Smooth muscle cell (in vitro differentiated cells): Measurements from ENCODE around the gene SHCBP1. TPM values are rescaled to one million over a fixed set of nuclear protein-coding genes. Genes with fewer than 3 reads are reported as not detected.

Experiments used
- DNase-seq: peaks from one replicate; lab custom pipeline; 2025; ENCODE audit not compliant: unreplicated experiment; lab: John Stamatoyannopoulos, UW
- H2AFZ ChIP-seq: fragments of 200-600 bp; sonication (generic); 2 replicates; pipeline ENCODE4 v1.6.0; 2016; ENCODE audit warnings: antibody characterized with exemption, low read depth, mild to moderate bottlenecking
- H3F3A ChIP-seq: fragments of 200-600 bp; sonication (generic); 2 replicates; pipeline ENCODE4 v1.6.0; 2017; ENCODE audit warnings: antibody characterized with exemption, low read depth
- H3K27ac ChIP-seq: fragments of 200-600 bp; sonication (generic); 2 replicates; pipeline ENCODE4 v1.5.1; 2016; ENCODE audit warnings: low read depth, mild to moderate bottlenecking
- H3K27me3 ChIP-seq: fragments of 200-600 bp; sonication (generic); 2 replicates; pipeline ENCODE4 v1.6.1; 2016; ENCODE audit warnings: low read depth, mild to moderate bottlenecking
- H3K36me3 ChIP-seq: fragments of 200-600 bp; sonication (generic); 2 replicates; pipeline ENCODE4 v1.5.1; 2016; ENCODE audit warnings: low read depth
- H3K4me1 ChIP-seq: fragments of 200-600 bp; sonication (generic); 2 replicates; pipeline ENCODE4 v1.5.1; 2016; ENCODE audit warnings: low read depth
- H3K4me2 ChIP-seq: fragments of 200-600 bp; sonication (generic); 2 replicates; pipeline ENCODE4 v1.6.0; 2016; ENCODE audit warnings: mild to moderate bottlenecking
- H3K4me3 ChIP-seq: fragments of 200-600 bp; sonication (generic); 2 replicates; pipeline ENCODE4 v1.5.1; 2016; ENCODE audit warnings: mild to moderate bottlenecking
- H3K79me2 ChIP-seq: fragments of 200-600 bp; sonication (generic); 2 replicates; pipeline ENCODE4 v1.6.0; 2016; ENCODE audit warnings: low read depth, mild to moderate bottlenecking
- H3K9ac ChIP-seq: fragments of 200-600 bp; sonication (generic); 2 replicates; pipeline ENCODE4 v1.6.0; 2016; ENCODE audit warnings: low read depth
- H3K9me3 ChIP-seq: fragments of 200-600 bp; sonication (generic); replicated peaks from 2 replicates; pipeline ENCODE4 v1.5.1; 2016; ENCODE audit warnings: low read depth
- H4K20me1 ChIP-seq: fragments of 200-600 bp; sonication (generic); 2 replicates; pipeline ENCODE4 v1.6.0; 2016; ENCODE audit warnings: low read depth
- CTCF ChIP-seq: fragments of 200-600 bp; sonication (generic); IDR thresholded peaks from 2 replicates; pipeline ENCODE4 v1.5.1; 2017; ENCODE audit warnings: borderline replicate concordance, mild to moderate bottlenecking, antibody characterized with exemption; ENCODE audit not compliant: insufficient read depth, poor library complexity, severe bottlenecking
- WGBS: methylation state at CpG from one replicate; pipeline ENCODE4 v1.1.7; 2016; ENCODE audit warnings: low lambda C conversion rate; 5-methylcytosine and 5-hydroxymethylcytosine counted together
- polyA plus RNA-seq: library from polyadenylated mRNA; unstranded; fragments of >200 nt; fragmentation: Nextera tagmentation; extraction: Ambion mirVana; gene quantifications from 2 replicates; pipeline ENCODE4 v1.2.1, GENCODE V29; 2016
- total RNA-seq: library from RNA; depleted of rRNA; stranded (reverse); fragments of >200 nt; gene quantifications from 2 replicates; pipeline ENCODE4 v1.2.3, GENCODE V29; 2014

SHCBP1 gene
- total and polyA plus RNA-seq, 2 experiments from 2014 or later, result 5.4 to 7.9 TPM

- Histone ChIP-seq H3K9ac (no peak overlapping the region), H3K4me2 (no peak overlapping the region), H3K79me2 (no peaks in the 10 kb centered on the region), H4K20me1 (no peaks in the 10 kb centered on the region), H3K4me3 (no peak overlapping the region), H3K36me3 (no peaks in the 10 kb centered on the region), H3F3A (no peaks in the 10 kb centered on the region), H3K9me3 (no peaks in the 10 kb centered on the region), H3K4me1 (no peaks in the 10 kb centered on the region), H3K27me3 (peaks cover 5% of the 10 kb centered on the region), H3K27ac (no peak overlapping the region), H2AFZ (no peak overlapping the region)
- TF ChIP-seq CTCF, result no peak
- DNase-seq, result no peak
- 93% methylated on average over 27 of the region's 27 CpGs for WGBS
These were observed 51.9 kb downstream of the SHCBP1 start for GRCh38 chr16:46569231-46569735.

- 96% methylated on average over 40 of the region's 42 CpGs for WGBS
- Histone ChIP-seq H2AFZ (no peak overlapping the region), H3K9ac (no peak overlapping the region), H3K4me1 (no peaks in the 10 kb centered on the region), H3K36me3 (no peaks in the 10 kb centered on the region), H3K27ac (no peak overlapping the region), H3K4me2 (no peak overlapping the region), H3K79me2 (no peaks in the 10 kb centered on the region), H3K9me3 (no peaks in the 10 kb centered on the region), H3K27me3 (peaks cover 5% of the 10 kb centered on the region), H3K4me3 (no peak overlapping the region), H4K20me1 (no peaks in the 10 kb centered on the region), H3F3A (no peaks in the 10 kb centered on the region)
- DNase-seq, result no peak
- no peak for TF ChIP-seq CTCF
These were observed 52.5 kb downstream of the SHCBP1 start for GRCh38 chr16:46568472-46569230.

- no peak overlapping the region for H3K9ac ChIP-seq
- DNase-seq, result no peak
- no peak for TF ChIP-seq CTCF
- no peak overlapping the region for H2AFZ ChIP-seq
- no peaks in the 10 kb centered on the region for H3K4me1 ChIP-seq
- no peaks in the 10 kb centered on the region for H3F3A ChIP-seq
- peaks cover 5% of the 10 kb centered on the region for H3K27me3 ChIP-seq
- no peaks in the 10 kb centered on the region for H4K20me1 ChIP-seq
- no peaks in the 10 kb centered on the region for H3K79me2 ChIP-seq
- H3K4me2 ChIP-seq, result no peak overlapping the region
- H3K27ac ChIP-seq, result no peak overlapping the region
- H3K9me3 ChIP-seq, result no peaks in the 10 kb centered on the region
- H3K36me3 ChIP-seq, result no peaks in the 10 kb centered on the region
- 50% methylated on average over 3 of the region's 3 CpGs for WGBS
- H3K4me3 ChIP-seq, result no peak overlapping the region
These were observed 58.2 kb downstream of the SHCBP1 start for GRCh38 chr16:46562979-46563378.

- no peaks in the 10 kb centered on the region for H3K4me1 ChIP-seq
- DNase-seq, result no peak
- no peak for TF ChIP-seq CTCF
- no peaks in the 10 kb centered on the region for H3K27me3 ChIP-seq
- no peaks in the 10 kb centered on the region for H3F3A ChIP-seq
- no peaks in the 10 kb centered on the region for H3K36me3 ChIP-seq
- H3K4me2 ChIP-seq, result no peak overlapping the region
- 28% methylated on average over 1 of the region's 1 CpG for WGBS
- no peaks in the 10 kb centered on the region for H3K79me2 ChIP-seq
- H3K9ac ChIP-seq, result no peak overlapping the region
- no peak overlapping the region for H3K27ac ChIP-seq
- H4K20me1 ChIP-seq, result no peaks in the 10 kb centered on the region
- H3K4me3 ChIP-seq, result no peak overlapping the region
- H3K9me3 ChIP-seq, result no peaks in the 10 kb centered on the region
- H2AFZ ChIP-seq, result no peak overlapping the region
These were observed 63.2 kb downstream of the SHCBP1 start for GRCh38 chr16:46558018-46558417.
